Left forelimb (tissue), 1 donor: ENCODE measurements around the gene KRTAP3-1.
A peak's percentile ranks its signal among the peaks of the same experiment; 100 is the strongest.
"Not testable (repeated sequence)": the region's sequence is repeated elsewhere in the genome, so short reads cannot be mapped to it uniquely, and the experiment has no call there.

Source experiments
- DNase-seq: peaks from one replicate; pipeline ENCODE4 v3.0.0-alpha.2; 2018; ENCODE audit warnings: low spot score

The KRTAP3-1 gene

GRCh38 chr17:41015454-41015853 lies 6.5 kb upstream of the KRTAP3-1 start:
- DNase-seq = no peak

- DNase-seq = no peak
Observed at GRCh38 chr17:41013606-41014005, 4.7 kb upstream of the KRTAP3-1 start.

- DNase-seq = no peak
Observed at GRCh38 chr17:41013181-41013580, 4.3 kb upstream of the KRTAP3-1 start.

GRCh38 chr17:41012326-41013120 lies 3.6 kb upstream of the KRTAP3-1 start:
- DNase-seq = no peak

- DNase-seq = no peak
Observed at GRCh38 chr17:41010441-41010840, 1.5 kb upstream of the KRTAP3-1 start.

GRCh38 chr17:41009936-41010335 lies 1.0 kb upstream of the KRTAP3-1 start:
- DNase-seq = no peak

GRCh38 chr17:41009301-41009760 lies 403 bp upstream of the KRTAP3-1 start:
- no peak for DNase-seq

- DNase-seq = no peak
Observed at GRCh38 chr17:41004397-41004796, 4.5 kb downstream of the KRTAP3-1 start.

- no peak for DNase-seq
Observed at GRCh38 chr17:41003926-41004325, 5.0 kb downstream of the KRTAP3-1 start.

- no peak for DNase-seq
Observed at GRCh38 chr17:41002814-41003213, 6.1 kb downstream of the KRTAP3-1 start.

- no peak for DNase-seq
Observed at GRCh38 chr17:41001795-41002194, 7.1 kb downstream of the KRTAP3-1 start.

- not testable (repeated sequence) for DNase-seq
Observed at GRCh38 chr17:40999563-40999962, 9.4 kb downstream of the KRTAP3-1 start, which contains the start of gene KRTAP3-2. Gene KRTAP3-2, minus strand, starts transcription at chr17:40999906. Its CDS starts 53 bp downstream, at chr17:40999853.

GRCh38 chr17:40997361-40997760 lies 11.6 kb downstream of the KRTAP3-1 start:
- no peak for DNase-seq

- no peak for DNase-seq
Observed at GRCh38 chr17:40996829-40997228, 12.1 kb downstream of the KRTAP3-1 start.

GRCh38 chr17:40995116-40995515 lies 13.8 kb downstream of the KRTAP3-1 start:
- DNase-seq = no peak

GRCh38 chr17:40993839-40994238 lies 15.1 kb downstream of the KRTAP3-1 start, which contains the start of gene KRTAP3-3:
Gene KRTAP3-3, minus strand, starts transcription at chr17:40994164. Its CDS starts 67 bp downstream, at chr17:40994097.
- DNase-seq = no peak

- DNase-seq = no peak
Observed at GRCh38 chr17:40993084-40993483, 15.8 kb downstream of the KRTAP3-1 start.

- no peak for DNase-seq
Observed at GRCh38 chr17:40992666-40993065, 16.3 kb downstream of the KRTAP3-1 start.

GRCh38 chr17:40986920-40987319 lies 22.0 kb downstream of the KRTAP3-1 start:
- no peak for DNase-seq

- DNase-seq = no peak
Observed at GRCh38 chr17:40984226-40984625, 24.7 kb downstream of the KRTAP3-1 start, which contains the start of gene KRT40. Gene KRT40, minus strand, starts transcription at chr17:40984326. Its CDS starts 53 bp downstream, at chr17:40984273.

- DNase-seq = no peak
Observed at GRCh38 chr17:40981115-40981514, 27.8 kb downstream of the KRTAP3-1 start.

- peak; percentile 75 for DNase-seq
Observed at GRCh38 chr17:40980596-40980995, 28.3 kb downstream of the KRTAP3-1 start.

- DNase-seq = no peak
Observed at GRCh38 chr17:40980117-40980516, 28.8 kb downstream of the KRTAP3-1 start.
